Caco-2 (cell line): ENCODE measurements around the gene ACAP3. TPM values are rescaled to one million over a fixed set of nuclear protein-coding genes. Genes with fewer than 3 reads are reported as not detected.

ENCODE experiments used
- BruUV-seq: library from RNA; stranded (reverse); fragments of 400-500 nt; replicated peaks from 2 replicates; lab custom pipeline; 2021; lab: Mats Ljungman, UMichigan
- CTCF ChIA-PET: fragments of 300-600 bp; sonication (Branson Sonifier 250); formaldehyde crosslinking; loops from one replicate; lab custom pipeline; 2022; ENCODE audit warnings: antibody characterized with exemption; lab: Charles Lee
- POLR2A ChIA-PET: fragments of 300-600 bp; sonication (Branson Sonifier 250); formaldehyde crosslinking; loops from one replicate; lab custom pipeline; 2022; ENCODE audit warnings: antibody characterized with exemption; lab: Charles Lee
- DNase-seq, 2 experiments: peaks; one replicate each; pipeline versions ENCODE4 v3.0.0 to v3.0.0-alpha.2; 2020 to 2022
- H3K27me3 ChIP-seq: replicated peaks from 2 replicates; pipeline ENCODE4 v1.6.0; 2011; ENCODE audit warnings: low read length; ENCODE audit not compliant: control insufficient read depth, insufficient read depth
- H3K36me3 ChIP-seq: 2 replicates; pipeline ENCODE4 v1.5.1; 2011; ENCODE audit warnings: low read length; ENCODE audit not compliant: control insufficient read depth, insufficient read depth
- H3K4me1 ChIP-seq: fragments of 250-450 bp; sonication (Bioruptor Pico); 2 replicates; pipeline ENCODE4 v1.5.1; 2020; ENCODE audit warnings: mild to moderate bottlenecking
- H3K4me3 ChIP-seq: 2 replicates; pipeline ENCODE4 v1.5.1; 2011; ENCODE audit warnings: low read depth, mild to moderate bottlenecking, control low read depth, low read length
- H3K9me3 ChIP-seq: fragments of 250-450 bp; sonication (Bioruptor Pico); 2 replicates; pipeline ENCODE4 v1.5.1; 2020; ENCODE audit warnings: mild to moderate bottlenecking, moderate library complexity
- H3K27ac Mint-ChIP-seq: one replicate; pipeline ENCODE4 v1.8.0; 2022; ENCODE audit warnings: mixed read lengths; ENCODE audit not compliant: unreplicated experiment
- H3K27me3 Mint-ChIP-seq: one replicate; pipeline ENCODE4 v1.8.0; 2022; ENCODE audit warnings: mixed read lengths; ENCODE audit not compliant: insufficient read depth, unreplicated experiment
- H3K36me3 Mint-ChIP-seq: one replicate; pipeline ENCODE4 v1.8.0; 2022; ENCODE audit warnings: mild to moderate bottlenecking, mixed read lengths; ENCODE audit not compliant: insufficient read depth, unreplicated experiment
- H3K4me1 Mint-ChIP-seq: one replicate; pipeline ENCODE4 v1.8.0; 2022; ENCODE audit warnings: low read depth, mixed read lengths; ENCODE audit not compliant: unreplicated experiment
- H3K4me3 Mint-ChIP-seq: one replicate; pipeline ENCODE4 v1.8.0; 2022; ENCODE audit warnings: mild to moderate bottlenecking, moderate library complexity, mixed read lengths; ENCODE audit not compliant: unreplicated experiment
- H3K9me3 Mint-ChIP-seq: one replicate; pipeline ENCODE4 v1.8.0; 2022; ENCODE audit warnings: mixed read lengths; ENCODE audit not compliant: unreplicated experiment
- CTCF ChIP-seq, 2 experiments: fragments of 200-600 bp in 1 of 2; IDR thresholded peaks; 1 replicate in 1 of 2; 2 replicates in 1 of 2; pipeline versions ENCODE4 v1.5.1 to v1.8.0; 2011 to 2022; ENCODE audit warnings: antibody characterized with exemption in 1 of 2, control low read depth in 1 of 2, inconsistent platforms in 1 of 2, low read depth in 1 of 2, low read length in 1 of 2, mild to moderate bottlenecking in 1 of 2, moderate library complexity in 1 of 2; ENCODE audit not compliant: insufficient read depth in 1 of 2, severe bottlenecking in 1 of 2, unreplicated experiment in 1 of 2
- intact Hi-C: fragments of 100-400 bp; cut with micrococcal nuclease; formaldehyde crosslinking; loops from one replicate; pipeline ENCODE4 v1.10.0; 2022; ENCODE audit not compliant: unreplicated experiment
- total RNA-seq: library from RNA; stranded (reverse); gene quantifications from 2 replicates; pipeline ENCODE4 v1.2.3, GENCODE V29; 2022

ACAP3 gene
- total RNA-seq, 1 experiment from 2014 or later: 46.6 TPM

- Mint-ChIP-seq H3K36me3 (no peaks in the 10 kb centered on the region), H3K4me3 (no peak overlapping the region), H3K27me3 (no peaks in the 10 kb centered on the region), H3K27ac (no peak overlapping the region), H3K4me1 (no peaks in the 10 kb centered on the region), H3K9me3 (no peaks in the 10 kb centered on the region)
- H3K9me3 ChIP-seq: no peaks in the 10 kb centered on the region
- H3K36me3 ChIP-seq: no peaks in the 10 kb centered on the region
- ChIA-PET CTCF (no interaction called here), POLR2A (no interaction called here)
- H3K4me1 ChIP-seq: no peaks in the 10 kb centered on the region
- intact Hi-C loops: no loop called here
- TF ChIP-seq CTCF (IDR thresholded peaks at IDR 0.05; ENCODE audit: insufficient read depth in 1 of 2, low read depth in 1 of 2, low read length in 1 of 2, severe bottlenecking in 1 of 2, unreplicated experiment in 1 of 2): peak in 1 of 2 experiments; percentile 6
- no peak for DNase-seq
- H3K4me3 ChIP-seq: no peak overlapping the region
- no TSS peak for BruUV-seq
- H3K27me3 ChIP-seq: no peaks in the 10 kb centered on the region
Observed at GRCh38 chr1:1284221-1285101, 23.3 kb downstream of the ACAP3 start.

- ChIA-PET POLR2A (no interaction called here), CTCF (no interaction called here)
- Histone ChIP-seq H3K36me3 (no peaks in the 10 kb centered on the region), H3K9me3 (no peaks in the 10 kb centered on the region), H3K27me3 (no peaks in the 10 kb centered on the region), H3K4me3 (no peak overlapping the region), H3K4me1 (no peaks in the 10 kb centered on the region)
- no peak for TF ChIP-seq CTCF (IDR thresholded peaks at IDR 0.05; ENCODE audit: insufficient read depth in 1 of 2, low read depth in 1 of 2, low read length in 1 of 2, severe bottlenecking in 1 of 2, unreplicated experiment in 1 of 2)
- H3K4me3 Mint-ChIP-seq: no peak overlapping the region
- DNase-seq: no peak
- no peaks in the 10 kb centered on the region for H3K4me1 Mint-ChIP-seq
- no peaks in the 10 kb centered on the region for H3K36me3 Mint-ChIP-seq
- no peaks in the 10 kb centered on the region for H3K27me3 Mint-ChIP-seq
- intact Hi-C loops: no loop called here
- H3K27ac Mint-ChIP-seq: no peak overlapping the region
- H3K9me3 Mint-ChIP-seq: no peaks in the 10 kb centered on the region
- BruUV-seq: no TSS peak
Observed at GRCh38 chr1:1283821-1284220, 23.9 kb downstream of the ACAP3 start.

GRCh38 chr1:1282998-1283397, 24.7 kb downstream of the ACAP3 start:
- no peak for DNase-seq
- no peak overlapping the region for H3K4me3 Mint-ChIP-seq
- Histone ChIP-seq H3K4me3 (no peak overlapping the region), H3K27me3 (no peaks in the 10 kb centered on the region), H3K36me3 (no peaks in the 10 kb centered on the region), H3K4me1 (no peaks in the 10 kb centered on the region), H3K9me3 (no peaks in the 10 kb centered on the region)
- no peaks in the 10 kb centered on the region for H3K27me3 Mint-ChIP-seq
- intact Hi-C loops: no loop called here
- no peak for TF ChIP-seq CTCF (IDR thresholded peaks at IDR 0.05; ENCODE audit: insufficient read depth in 1 of 2, low read depth in 1 of 2, low read length in 1 of 2, severe bottlenecking in 1 of 2, unreplicated experiment in 1 of 2)
- no peak overlapping the region for H3K27ac Mint-ChIP-seq
- no peaks in the 10 kb centered on the region for H3K36me3 Mint-ChIP-seq
- ChIA-PET POLR2A (no interaction called here), CTCF (no interaction called here)
- no peaks in the 10 kb centered on the region for H3K9me3 Mint-ChIP-seq
- no peaks in the 10 kb centered on the region for H3K4me1 Mint-ChIP-seq
- no TSS peak for BruUV-seq
